Progenitor cell of endocrine pancreas (in vitro differentiated cells): ENCODE results near the gene SLC16A3. TPM values are rescaled to one million over a fixed set of nuclear protein-coding genes. Genes with fewer than 3 reads are reported as not detected.
A peak's percentile ranks its signal among the peaks of the same experiment; 100 is the strongest.
"Not testable (repeated sequence)": the region's sequence is repeated elsewhere in the genome, so short reads cannot be mapped to it uniquely, and the experiment has no call there.

Experiments used
- DNase-seq: peaks from one replicate; pipeline ENCODE4 v3.0.0; 2021; ENCODE audit warnings: low spot score; ENCODE audit not compliant: unreplicated experiment
- H3K27ac Mint-ChIP-seq: 2 replicates; pipeline ENCODE4 v1.8.0; 2021; ENCODE audit warnings: mild to moderate bottlenecking, moderate library complexity, mixed read lengths
- H3K27me3 Mint-ChIP-seq: 2 replicates; pipeline ENCODE4 v1.8.0; 2021; ENCODE audit warnings: mixed read lengths
- H3K36me3 Mint-ChIP-seq: 2 replicates; pipeline ENCODE4 v1.8.0; 2022; ENCODE audit warnings: mixed read lengths; ENCODE audit not compliant: insufficient read depth
- H3K4me1 Mint-ChIP-seq: 2 replicates; pipeline ENCODE4 v1.8.0; 2021; ENCODE audit warnings: low read depth, mixed read lengths
- H3K4me3 Mint-ChIP-seq: 2 replicates; pipeline ENCODE4 v1.8.0; 2021; ENCODE audit warnings: low read depth, mild to moderate bottlenecking, moderate library complexity, mixed read lengths
- H3K9me3 Mint-ChIP-seq: 2 replicates; pipeline ENCODE4 v1.8.0; 2021; ENCODE audit warnings: low read depth, mixed read lengths
- total RNA-seq: library from RNA; stranded (reverse); gene quantifications from 2 replicates; pipeline ENCODE4 v1.2.1, GENCODE V29; 2021
- TF ChIP-seq, protein P1 (sequence below): fragments of 200-600 bp; sonication (generic); IDR thresholded peaks from one replicate; pipeline ENCODE4 v1.5.0; 2021; ENCODE audit warnings: antibody characterized with exemption, mild to moderate bottlenecking; ENCODE audit not compliant: unreplicated experiment

Gene SLC16A3
- total RNA-seq, 1 donor from 2014 or later, result 5.4 TPM

DNA sequence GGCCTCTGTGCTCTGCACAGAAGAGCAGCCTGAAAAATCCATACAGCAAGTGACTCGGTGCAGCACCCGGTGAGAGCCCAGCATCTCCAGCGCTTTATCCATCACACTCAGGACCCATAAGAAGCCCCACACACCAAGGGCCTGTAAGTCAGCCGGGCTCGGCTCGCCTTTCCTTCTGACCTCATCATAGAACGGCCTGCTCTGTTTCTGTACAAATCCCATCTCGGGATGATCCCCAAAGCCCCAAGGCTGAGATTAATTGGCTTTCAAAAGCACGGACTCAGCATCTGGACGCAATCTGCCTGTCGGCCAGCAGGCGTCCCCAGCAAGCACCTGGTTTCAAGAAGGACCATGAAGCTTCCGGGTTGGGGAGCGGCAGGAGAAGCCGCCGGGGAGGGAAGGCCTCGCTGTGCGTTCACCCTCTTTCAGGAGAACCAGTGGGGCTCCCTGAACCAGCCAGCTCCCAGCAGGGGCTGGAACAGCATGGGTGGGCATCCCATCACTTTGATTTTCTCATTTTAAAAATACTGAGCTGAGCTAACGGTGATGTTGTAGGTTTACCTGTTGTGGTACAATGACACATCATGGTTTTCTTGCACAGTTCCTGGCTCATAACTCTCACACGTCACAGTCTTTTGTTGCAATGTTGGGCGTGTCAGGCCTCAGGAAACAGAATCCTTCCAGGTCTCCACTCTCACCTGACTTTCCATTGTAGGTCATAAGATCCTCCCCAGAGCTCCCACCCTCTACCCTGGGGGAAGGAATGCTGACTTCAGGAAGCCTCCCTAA is 22.9 kb upstream of the SLC16A3 start:
- Mint-ChIP-seq H3K27me3 (no peaks in the 10 kb centered on the region), H3K27ac (peak overlapping the region; percentile 71), H3K4me1 (peaks cover 4% of the 10 kb centered on the region), H3K4me3 (no peak overlapping the region), H3K9me3 (no peaks in the 10 kb centered on the region), H3K36me3 (no peaks in the 10 kb centered on the region)
- DNase-seq, result peak; percentile 60
- TF ChIP-seq, protein P1, sequence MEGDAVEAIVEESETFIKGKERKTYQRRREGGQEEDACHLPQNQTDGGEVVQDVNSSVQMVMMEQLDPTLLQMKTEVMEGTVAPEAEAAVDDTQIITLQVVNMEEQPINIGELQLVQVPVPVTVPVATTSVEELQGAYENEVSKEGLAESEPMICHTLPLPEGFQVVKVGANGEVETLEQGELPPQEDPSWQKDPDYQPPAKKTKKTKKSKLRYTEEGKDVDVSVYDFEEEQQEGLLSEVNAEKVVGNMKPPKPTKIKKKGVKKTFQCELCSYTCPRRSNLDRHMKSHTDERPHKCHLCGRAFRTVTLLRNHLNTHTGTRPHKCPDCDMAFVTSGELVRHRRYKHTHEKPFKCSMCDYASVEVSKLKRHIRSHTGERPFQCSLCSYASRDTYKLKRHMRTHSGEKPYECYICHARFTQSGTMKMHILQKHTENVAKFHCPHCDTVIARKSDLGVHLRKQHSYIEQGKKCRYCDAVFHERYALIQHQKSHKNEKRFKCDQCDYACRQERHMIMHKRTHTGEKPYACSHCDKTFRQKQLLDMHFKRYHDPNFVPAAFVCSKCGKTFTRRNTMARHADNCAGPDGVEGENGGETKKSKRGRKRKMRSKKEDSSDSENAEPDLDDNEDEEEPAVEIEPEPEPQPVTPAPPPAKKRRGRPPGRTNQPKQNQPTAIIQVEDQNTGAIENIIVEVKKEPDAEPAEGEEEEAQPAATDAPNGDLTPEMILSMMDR, result peak; percentile 87

DNA sequence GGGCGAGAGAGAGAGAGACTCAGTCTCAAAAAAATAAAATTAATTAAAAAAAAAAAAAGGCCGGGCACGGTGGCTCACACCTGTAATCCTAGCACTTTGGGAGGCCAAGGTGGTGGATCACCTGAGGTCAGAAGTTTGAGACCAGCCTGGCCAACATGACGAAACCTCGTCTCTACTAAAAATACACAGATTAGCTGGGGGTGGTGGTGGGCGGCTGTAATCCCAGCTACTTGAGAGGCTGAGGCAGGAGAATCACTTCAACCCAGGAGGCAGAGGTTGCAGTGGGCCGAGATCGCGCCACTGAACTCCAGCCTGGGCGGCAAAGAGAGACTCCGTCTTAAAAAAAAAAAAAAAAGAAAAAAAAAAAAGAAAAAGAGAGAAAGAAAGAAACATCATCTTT is 18.2 kb upstream of the SLC16A3 start:
- not testable (repeated sequence) for H3K4me1 Mint-ChIP-seq

DNA sequence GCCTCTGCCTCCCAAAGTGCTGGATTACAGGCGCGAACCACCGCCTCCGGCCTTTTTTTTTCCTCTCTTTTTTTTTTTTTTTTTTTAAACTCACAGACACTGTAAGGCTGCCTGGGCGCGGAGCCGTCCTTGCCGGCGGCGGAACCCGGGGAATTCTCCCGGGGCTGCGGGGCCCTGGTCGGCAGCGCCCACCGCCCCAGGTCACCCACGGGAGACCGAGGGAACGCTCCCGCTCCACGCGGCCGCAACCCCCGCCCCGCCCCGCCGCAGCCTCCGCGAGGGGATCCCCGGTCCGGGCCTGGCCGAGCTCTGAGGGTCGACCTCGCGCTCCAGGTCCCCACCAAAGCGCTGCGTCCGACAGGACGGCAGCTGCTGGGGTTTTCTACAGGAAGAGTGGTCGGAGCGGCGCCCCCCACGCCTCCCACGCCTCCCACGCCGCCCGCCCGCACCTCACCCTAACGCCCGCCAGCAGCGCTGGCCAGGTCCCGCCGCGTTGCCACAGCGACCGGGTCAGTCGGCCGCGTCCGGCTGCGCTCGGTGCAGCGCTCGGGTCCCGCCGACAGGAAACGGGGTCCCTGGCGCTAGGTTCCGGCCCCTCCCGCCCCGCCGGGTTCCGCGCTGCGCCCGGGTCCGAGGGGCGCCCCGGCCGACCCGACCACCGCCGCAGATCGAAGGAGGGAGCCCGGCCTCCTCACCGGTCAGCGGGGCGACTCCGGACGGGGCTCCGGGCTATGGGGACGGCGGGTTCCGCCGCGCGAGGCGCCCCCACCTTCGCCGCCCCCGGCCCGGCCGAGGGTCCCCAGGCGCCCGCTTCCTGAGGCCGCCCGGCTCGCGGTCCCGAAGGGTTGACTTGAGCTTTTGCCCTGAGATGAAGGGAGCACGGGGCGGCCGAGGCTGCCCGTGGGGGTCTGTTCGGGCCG is 16.3 kb upstream of the SLC16A3 start, which contains the start of gene CCDC57:
TSS of gene CCDC57 (minus strand) at position 512 of the 920 bp plus-strand sequence. CDS start 10,898 bp downstream, outside the sequence.
- Mint-ChIP-seq H3K4me3 (peak within 1 kb of the TSS; percentile 70), H3K27me3 (no peaks in the 10 kb centered on the region), H3K9me3 (no peaks in the 10 kb centered on the region), H3K4me1 (peaks cover 3% of the 10 kb centered on the region), H3K27ac (no peak within 1 kb of the TSS), H3K36me3 (no peaks in the 10 kb centered on the region)
- TF ChIP-seq, protein P1, result no peak
- peak; percentile 77 for DNase-seq

More for the DNA sequence above, 18.2 kb upstream of the SLC16A3 start:
- not testable (repeated sequence) for H3K27ac Mint-ChIP-seq, H3K27me3 Mint-ChIP-seq, H3K9me3 Mint-ChIP-seq, H3K4me3 Mint-ChIP-seq, DNase-seq, H3K36me3 Mint-ChIP-seq

DNA sequence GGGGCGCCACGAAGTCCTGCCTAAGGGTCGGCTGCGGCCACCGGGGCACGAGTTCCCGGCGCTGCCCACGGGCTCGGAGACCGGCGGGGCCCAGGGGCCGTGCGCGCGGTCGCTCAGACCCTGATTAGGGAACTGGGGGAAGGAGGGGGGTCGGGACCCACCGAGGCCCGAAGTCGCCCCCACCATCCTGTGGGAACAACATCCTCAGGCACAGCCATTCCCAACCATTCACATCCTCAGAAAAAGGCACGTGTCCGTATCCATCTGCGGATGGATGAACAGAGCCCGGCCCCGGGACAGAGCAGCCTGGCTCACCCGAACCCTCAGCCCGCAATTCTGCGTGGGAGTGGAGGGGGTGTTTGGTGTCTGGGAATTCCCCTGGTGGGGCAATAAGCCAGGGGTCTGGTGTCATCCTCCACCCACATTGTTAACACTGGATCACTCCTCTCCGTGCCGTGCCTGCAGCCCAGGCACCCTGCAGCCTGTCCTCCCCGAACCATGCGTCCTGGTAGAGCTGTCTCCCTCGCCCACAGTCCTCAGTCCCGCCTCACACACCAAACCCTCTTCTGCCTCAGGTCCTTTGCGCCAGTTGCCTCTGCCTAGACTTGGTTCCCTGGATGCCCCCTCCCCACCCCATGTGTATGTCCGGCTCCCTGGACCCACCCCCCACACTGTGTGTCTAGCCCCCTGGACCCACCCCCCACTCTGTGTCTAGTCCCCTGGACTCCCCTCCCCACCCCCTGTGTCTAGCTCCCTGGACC is 15.4 kb upstream of the SLC16A3 start:
- Mint-ChIP-seq H3K27me3 (no peaks in the 10 kb centered on the region), H3K27ac (no peak overlapping the region), H3K9me3 (no peaks in the 10 kb centered on the region), H3K4me3 (peak overlapping the region; percentile 69), H3K36me3 (no peaks in the 10 kb centered on the region), H3K4me1 (peaks cover 3% of the 10 kb centered on the region)
- no peak for DNase-seq
- TF ChIP-seq, protein P1, result no peak

DNA sequence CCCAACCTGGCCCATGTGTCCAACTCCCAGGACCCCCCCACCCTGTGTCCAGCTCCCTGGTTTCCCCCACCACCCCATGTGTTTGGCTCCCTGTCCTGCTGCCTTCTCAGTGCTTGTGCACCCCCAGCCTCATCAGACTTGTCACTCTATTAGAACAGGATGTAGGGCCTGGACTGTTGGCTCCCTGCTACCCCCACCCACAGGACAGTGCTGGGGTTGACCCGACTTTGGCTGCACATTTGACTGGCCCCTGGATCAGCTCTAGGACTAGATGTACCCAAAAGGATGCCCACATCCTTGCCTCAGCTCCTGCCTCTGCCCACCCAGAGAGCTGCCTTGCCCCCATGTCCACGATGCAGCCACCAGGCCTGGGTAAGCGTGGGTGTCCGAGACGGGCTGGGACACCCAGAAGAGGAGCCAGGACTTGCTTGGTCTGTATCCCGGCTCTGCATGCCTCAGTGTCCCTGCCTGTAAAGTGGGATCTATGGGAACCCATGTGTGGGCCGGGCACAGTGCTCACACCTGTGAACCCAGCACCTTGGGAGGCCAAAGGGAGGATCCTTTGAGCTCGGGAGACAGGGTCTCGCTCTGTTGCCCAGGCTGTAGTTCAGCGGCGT is 14.7 kb upstream of the SLC16A3 start:
- peak overlapping the region; percentile 57 for H3K4me3 Mint-ChIP-seq
- H3K9me3 Mint-ChIP-seq, result no peaks in the 10 kb centered on the region
- peaks cover 3% of the 10 kb centered on the region for H3K4me1 Mint-ChIP-seq
- TF ChIP-seq, protein P1, result no peak
- no peaks in the 10 kb centered on the region for H3K27me3 Mint-ChIP-seq
- no peak for DNase-seq
- no peak overlapping the region for H3K27ac Mint-ChIP-seq
- H3K36me3 Mint-ChIP-seq, result no peaks in the 10 kb centered on the region
